H9 (cell line): ENCODE measurements around the gene PICALM. TPM values are rescaled to one million over a fixed set of nuclear protein-coding genes. Genes with fewer than 3 reads are reported as not detected.
"Not testable (repeated sequence)": the region's sequence is repeated elsewhere in the genome, so short reads cannot be mapped to it uniquely, and the experiment has no call there.

Experiments
- DNase-seq: peaks from one replicate; pipeline ENCODE4 v3.0.0-alpha.2; 2017
- H2AFZ ChIP-seq: one replicate; pipeline ENCODE4 v1.6.1; 2013; ENCODE audit warnings: mild to moderate bottlenecking, low read length, control low read depth, moderate library complexity
- H2AK5ac ChIP-seq: 2 replicates; pipeline ENCODE4 v1.6.1; 2013; ENCODE audit warnings: low read length, control low read depth, mixed read lengths; ENCODE audit not compliant: insufficient read length
- H2BK120ac ChIP-seq: one replicate; pipeline ENCODE4 v1.6.1; 2013; ENCODE audit warnings: low read depth, mild to moderate bottlenecking, low read length, control low read depth, inconsistent platforms; ENCODE audit not compliant: poor library complexity, severe bottlenecking
- H2BK12ac ChIP-seq: 2 replicates; pipeline ENCODE4 v1.6.1; 2013; ENCODE audit warnings: low read length, control low read depth, mixed read lengths, low read depth; ENCODE audit not compliant: insufficient read length
- H2BK15ac ChIP-seq: 2 replicates; pipeline ENCODE4 v1.6.1; 2013; ENCODE audit warnings: low read depth, low read length, control low read depth
- H2BK20ac ChIP-seq: one replicate; pipeline ENCODE4 v1.6.1; 2013; ENCODE audit warnings: low read depth, mild to moderate bottlenecking, low read length, control low read depth, inconsistent platforms; ENCODE audit not compliant: poor library complexity, severe bottlenecking
- H2BK5ac ChIP-seq: 2 replicates; pipeline ENCODE4 v1.6.1; 2013; ENCODE audit warnings: low read length, control low read depth, mixed read lengths; ENCODE audit not compliant: insufficient read length
- H3K14ac ChIP-seq: 2 replicates; pipeline ENCODE4 v1.6.1; 2013; ENCODE audit warnings: low read length, control low read depth; ENCODE audit not compliant: insufficient read depth
- H3K18ac ChIP-seq: 2 replicates; pipeline ENCODE4 v1.6.1; 2013; ENCODE audit warnings: low read depth, mild to moderate bottlenecking, mixed read lengths, low read length, control low read depth; ENCODE audit not compliant: insufficient read length
- H3K23ac ChIP-seq: 2 replicates; pipeline ENCODE4 v1.6.1; 2013; ENCODE audit warnings: low read length, control low read depth, mixed read lengths, low read depth; ENCODE audit not compliant: insufficient read length
- H3K23me2 ChIP-seq: 2 replicates; pipeline ENCODE4 v1.6.1; 2013; ENCODE audit warnings: low read depth, mild to moderate bottlenecking, mixed read lengths, low read length, control low read depth; ENCODE audit not compliant: insufficient read length, poor library complexity, severe bottlenecking
- H3K27ac ChIP-seq: 2 replicates; pipeline ENCODE4 v1.5.1; 2013; ENCODE audit warnings: low read length, control low read depth, mixed read lengths, low read depth; ENCODE audit not compliant: insufficient read length
- H3K27me3 ChIP-seq: 2 replicates; pipeline ENCODE4 v1.6.1; 2013; ENCODE audit warnings: low read length, control low read depth, inconsistent platforms; ENCODE audit not compliant: insufficient read depth
- H3K4ac ChIP-seq: 2 replicates; pipeline ENCODE4 v1.6.1; 2013; ENCODE audit warnings: low read depth, mild to moderate bottlenecking, control low read depth, inconsistent platforms, low read length, moderate library complexity
- H3K4me1 ChIP-seq: 2 replicates; pipeline ENCODE4 v1.6.1; 2013; ENCODE audit warnings: low read length, control low read depth, inconsistent platforms; ENCODE audit not compliant: insufficient read depth
- H3K4me2 ChIP-seq: 2 replicates; pipeline ENCODE4 v1.6.1; 2013; ENCODE audit warnings: low read length, control low read depth, mixed read lengths; ENCODE audit not compliant: insufficient read length, insufficient read depth
- H3K56ac ChIP-seq: 2 replicates; pipeline ENCODE4 v1.6.1; 2013; ENCODE audit warnings: low read depth, mild to moderate bottlenecking, mixed read lengths, low read length, control low read depth; ENCODE audit not compliant: insufficient read length
- H3K79me1 ChIP-seq: 2 replicates; pipeline ENCODE4 v1.6.1; 2013; ENCODE audit warnings: low read depth, mild to moderate bottlenecking, moderate library complexity, low read length, control low read depth, inconsistent platforms; ENCODE audit not compliant: insufficient read depth, poor library complexity, severe bottlenecking
- H3K79me2 ChIP-seq: 2 replicates; pipeline ENCODE4 v1.6.1; 2013; ENCODE audit warnings: low read length, control low read depth, inconsistent platforms; ENCODE audit not compliant: insufficient read depth
- H3K9ac ChIP-seq: 2 replicates; pipeline ENCODE4 v1.6.1; 2013; ENCODE audit warnings: low read length, control low read depth, mixed read lengths; ENCODE audit not compliant: insufficient read length; ENCODE audit errors: extremely low read depth
- H3K9me3 ChIP-seq: one replicate; pipeline ENCODE4 v1.6.1; 2013; ENCODE audit warnings: low read depth, low read length, inconsistent platforms; ENCODE audit not compliant: control insufficient read depth
- H3T11ph ChIP-seq: one replicate; pipeline ENCODE4 v1.6.1; 2013; ENCODE audit warnings: mild to moderate bottlenecking, low read length, control low read depth, inconsistent platforms
- H4K20me1 ChIP-seq: one replicate; pipeline ENCODE4 v1.6.1; 2013; ENCODE audit not compliant: control insufficient read depth, insufficient read length, insufficient read depth
- H4K5ac ChIP-seq: 2 replicates; pipeline ENCODE4 v1.6.1; 2013; ENCODE audit warnings: low read depth, mild to moderate bottlenecking, mixed read lengths, low read length, control low read depth; ENCODE audit not compliant: insufficient read length
- H4K8ac ChIP-seq: replicated peaks from 2 replicates; pipeline ENCODE4 v1.6.1; 2013; ENCODE audit warnings: low read length, control low read depth, mixed read lengths, low read depth; ENCODE audit not compliant: insufficient read length
- H4K91ac ChIP-seq: 2 replicates; pipeline ENCODE4 v1.6.1; 2013; ENCODE audit warnings: low read depth, mild to moderate bottlenecking, moderate library complexity, mixed read lengths, low read length, control low read depth; ENCODE audit not compliant: insufficient read length
- H3K27ac Mint-ChIP-seq, 3 experiments: 2 replicates in 2 of 3; 3 replicates in 1 of 3; pipeline ENCODE4 v1.8.0; 2020 to 2021; ENCODE audit warnings: mixed read lengths in 3 of 3, mild to moderate bottlenecking in 1 of 3, moderate library complexity in 1 of 3
- H3K27me3 Mint-ChIP-seq: 2 replicates; pipeline ENCODE4 v1.8.0; 2021; ENCODE audit warnings: low read depth, mild to moderate bottlenecking, moderate library complexity, mixed read lengths
- H3K36me3 Mint-ChIP-seq, 3 experiments: 2 replicates in 2 of 3; 3 replicates in 1 of 3; pipeline ENCODE4 v1.8.0; 2020 to 2021; ENCODE audit warnings: low read depth in 3 of 3, mixed read lengths in 3 of 3; ENCODE audit not compliant: insufficient read depth in 1 of 3
- H3K4me1 Mint-ChIP-seq, 2 experiments: 2 replicates each; pipeline ENCODE4 v1.8.0; 2020; ENCODE audit warnings: mixed read lengths in 2 of 2
- H3K4me3 Mint-ChIP-seq, 2 experiments: 2 replicates in 1 of 2; 3 replicates in 1 of 2; pipeline ENCODE4 v1.8.0; 2020 to 2021; ENCODE audit warnings: mild to moderate bottlenecking in 2 of 2, mixed read lengths in 2 of 2, moderate library complexity in 1 of 2
- H3K9me3 Mint-ChIP-seq, 2 experiments: 2 replicates in 1 of 2; 3 replicates in 1 of 2; pipeline ENCODE4 v1.8.0; 2020; ENCODE audit warnings: mild to moderate bottlenecking in 2 of 2, mixed read lengths in 2 of 2, moderate library complexity in 1 of 2
- WGBS: extraction: QIAGEN DNeasy Blood & Tissue Kit; methylation state at CpG from one replicate; pipeline ENCODE4 v1.1.7; 2013; ENCODE audit warnings: missing lambda C conversion rate, low lambda C conversion rate, mixed read lengths; ENCODE audit not compliant: insufficient read length; ENCODE audit errors: extremely low coverage; 5-methylcytosine and 5-hydroxymethylcytosine counted together
- total RNA-seq: library from RNA; stranded (reverse); gene quantifications from 2 replicates; pipeline ENCODE4 v1.2.1, GENCODE V29; 2021
- TF ChIP-seq, protein P1 (sequence below): fragments of 200-600 bp; sonication (generic); conservative IDR thresholded peaks from 3 replicates; pipeline ENCODE4 v1.8.0; 2021; ENCODE audit warnings: antibody characterized with exemption, mild to moderate bottlenecking

PICALM gene
- total RNA-seq, 1 experiment from 2014 or later = 76.4 TPM

- Histone ChIP-seq H3K4ac (no peak overlapping the region), H4K5ac (no peak overlapping the region), H3K14ac (no peak overlapping the region), H2BK5ac (no peak overlapping the region), H3K4me2 (no peak overlapping the region), H3K79me2 (no peaks in the 10 kb centered on the region), H2AFZ (no peak overlapping the region), H3T11ph (no peak overlapping the region), H3K79me1 (no peaks in the 10 kb centered on the region), H3K27ac (no peak overlapping the region), H4K91ac (no peak overlapping the region), H3K27me3 (no peaks in the 10 kb centered on the region), H2BK120ac (no peak overlapping the region), H2AK5ac (no peak overlapping the region), H3K18ac (no peak overlapping the region), H2BK20ac (no peak overlapping the region), H2BK12ac (no peak overlapping the region), H3K23ac (no peak overlapping the region), H3K4me1 (peaks cover 4% of the 10 kb centered on the region), H3K56ac (no peak overlapping the region), H3K23me2 (no peaks in the 10 kb centered on the region), H4K8ac (no peak overlapping the region), H2BK15ac (no peak overlapping the region), H3K9me3 (no peaks in the 10 kb centered on the region), H3K9ac (no peak overlapping the region), H4K20me1 (no peaks in the 10 kb centered on the region)
- H3K4me1 Mint-ChIP-seq = no peaks in the 10 kb centered on the region
- DNase-seq = no peak
- no peak overlapping the region for H3K4me3 Mint-ChIP-seq
- no CpG with 5 or more reads among the region's 1 CpG for WGBS
- TF ChIP-seq, protein P1, sequence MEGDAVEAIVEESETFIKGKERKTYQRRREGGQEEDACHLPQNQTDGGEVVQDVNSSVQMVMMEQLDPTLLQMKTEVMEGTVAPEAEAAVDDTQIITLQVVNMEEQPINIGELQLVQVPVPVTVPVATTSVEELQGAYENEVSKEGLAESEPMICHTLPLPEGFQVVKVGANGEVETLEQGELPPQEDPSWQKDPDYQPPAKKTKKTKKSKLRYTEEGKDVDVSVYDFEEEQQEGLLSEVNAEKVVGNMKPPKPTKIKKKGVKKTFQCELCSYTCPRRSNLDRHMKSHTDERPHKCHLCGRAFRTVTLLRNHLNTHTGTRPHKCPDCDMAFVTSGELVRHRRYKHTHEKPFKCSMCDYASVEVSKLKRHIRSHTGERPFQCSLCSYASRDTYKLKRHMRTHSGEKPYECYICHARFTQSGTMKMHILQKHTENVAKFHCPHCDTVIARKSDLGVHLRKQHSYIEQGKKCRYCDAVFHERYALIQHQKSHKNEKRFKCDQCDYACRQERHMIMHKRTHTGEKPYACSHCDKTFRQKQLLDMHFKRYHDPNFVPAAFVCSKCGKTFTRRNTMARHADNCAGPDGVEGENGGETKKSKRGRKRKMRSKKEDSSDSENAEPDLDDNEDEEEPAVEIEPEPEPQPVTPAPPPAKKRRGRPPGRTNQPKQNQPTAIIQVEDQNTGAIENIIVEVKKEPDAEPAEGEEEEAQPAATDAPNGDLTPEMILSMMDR = no peak
- H3K36me3 Mint-ChIP-seq = no peaks in the 10 kb centered on the region
- no peak overlapping the region for H3K27ac Mint-ChIP-seq
- H3K27me3 Mint-ChIP-seq = no peaks in the 10 kb centered on the region; the same call in 1 of the 2 replicates
- no peaks in the 10 kb centered on the region for H3K9me3 Mint-ChIP-seq
Observed at GRCh38 chr11:86089659-86090058, 20.8 kb upstream of the PICALM start.

- not testable (repeated sequence) for H4K5ac ChIP-seq, H3K4me1 Mint-ChIP-seq, H2BK20ac ChIP-seq, H3K4me1 ChIP-seq, H3K79me2 ChIP-seq, H2AFZ ChIP-seq, H2BK120ac ChIP-seq, H3K23me2 ChIP-seq, DNase-seq, H3K27me3 Mint-ChIP-seq, H4K8ac ChIP-seq, H4K91ac ChIP-seq, H3K27ac ChIP-seq, H2BK15ac ChIP-seq, H3K36me3 Mint-ChIP-seq, H3K14ac ChIP-seq, H2BK12ac ChIP-seq, H3K4me3 Mint-ChIP-seq, H4K20me1 ChIP-seq, H3K4ac ChIP-seq, H3K27ac Mint-ChIP-seq, H3K4me2 ChIP-seq, H3K9me3 Mint-ChIP-seq, H3K23ac ChIP-seq, H3K27me3 ChIP-seq, H3K9me3 ChIP-seq, H3T11ph ChIP-seq, H2BK5ac ChIP-seq, H3K79me1 ChIP-seq, H3K9ac ChIP-seq, H3K56ac ChIP-seq, H2AK5ac ChIP-seq, H3K18ac ChIP-seq
- no CpG with 5 or more reads among the region's 2 CpGs for WGBS
Observed at GRCh38 chr11:86087688-86088087, 18.8 kb upstream of the PICALM start.
